HG03439 (cell line): Measurements from ENCODE around the gene MED29.

Source experiments
- ATAC-seq: cut with Tn5 transposase; IDR thresholded peaks from one replicate; pipeline ENCODE4 v1.9.1; 2021; ENCODE audit warnings: mild to moderate bottlenecking, moderate library complexity; ENCODE audit not compliant: unreplicated experiment

The MED29 gene

GRCh38 chr19:39410017-39410830 is 19.0 kb downstream of the MED29 start:
- no peak for ATAC-seq

- no peak for ATAC-seq
Observed at GRCh38 chr19:39410831-39411080, 19.6 kb downstream of the MED29 start.

- no peak for ATAC-seq
Observed at GRCh38 chr19:39411081-39411831, 20.1 kb downstream of the MED29 start.

- peak; percentile 30 for ATAC-seq
Observed at GRCh38 chr19:39411832-39412099, 20.6 kb downstream of the MED29 start.

- ATAC-seq, result peak; percentile 60
Observed at GRCh38 chr19:39412100-39412866, 21.1 kb downstream of the MED29 start, which contains the start of gene PLEKHG2. TSS of gene PLEKHG2 (plus strand) at chr19:39412669. CDS start at chr19:39414087, 1,418 bp downstream.

GRCh38 chr19:39412867-39413271 is 21.7 kb downstream of the MED29 start:
- ATAC-seq, result no peak

- ATAC-seq, result no peak
Observed at GRCh38 chr19:39413272-39413910, 22.2 kb downstream of the MED29 start.

GRCh38 chr19:39413911-39414608 is 22.9 kb downstream of the MED29 start:
- ATAC-seq, result no peak

GRCh38 chr19:39415111-39416046 is 24.2 kb downstream of the MED29 start:
- no peak for ATAC-seq

GRCh38 chr19:39416152-39417120 is 25.3 kb downstream of the MED29 start:
- no peak for ATAC-seq

GRCh38 chr19:39417463-39418181 is 26.4 kb downstream of the MED29 start:
- ATAC-seq, result no peak

GRCh38 chr19:39419003-39419402 is 27.8 kb downstream of the MED29 start:
- no peak for ATAC-seq

GRCh38 chr19:39420769-39421168 is 29.6 kb downstream of the MED29 start:
- no peak for ATAC-seq

GRCh38 chr19:39422020-39422419 is 30.8 kb downstream of the MED29 start:
- no peak for ATAC-seq

GRCh38 chr19:39423258-39424086 is 32.3 kb downstream of the MED29 start:
- ATAC-seq, result no peak

- no peak for ATAC-seq
Observed at GRCh38 chr19:39424934-39425333, 33.8 kb downstream of the MED29 start.

- ATAC-seq, result no peak
Observed at GRCh38 chr19:39425744-39426143, 34.6 kb downstream of the MED29 start.
